PC-3 (cell line): Measurements from ENCODE around the gene HSPA12B. TPM values are rescaled to one million over a fixed set of nuclear protein-coding genes. Genes with fewer than 3 reads are reported as not detected.

Experiments used
- ATAC-seq: fragments of 200-7000 bp; cut with Tn5 transposase; 2 replicates; pipeline ENCODE4 v1.9.1; 2020; ENCODE audit warnings: mild to moderate bottlenecking, moderate library complexity
- BruUV-seq: library from RNA; stranded (reverse); fragments of 400-500 nt; replicated peaks from 2 replicates; lab custom pipeline; 2021; lab: Mats Ljungman, UMichigan
- CTCF ChIA-PET: fragments of 300-600 bp; sonication (Branson Sonifier 250); formaldehyde crosslinking; loops from one replicate; lab custom pipeline; 2022; ENCODE audit warnings: antibody characterized with exemption; lab: Charles Lee
- POLR2A ChIA-PET: fragments of 300-600 bp; sonication (Branson Sonifier 250); formaldehyde crosslinking; loops from one replicate; lab custom pipeline; 2022; ENCODE audit warnings: antibody characterized with exemption; ENCODE audit not compliant: unreplicated experiment; lab: Charles Lee
- DNase-seq: peaks from one replicate; pipeline ENCODE4 v3.0.0-alpha.2; 2015
- H2AFZ ChIP-seq: fragments of 300-600 bp; sonication (generic); 2 replicates; pipeline ENCODE4 v1.6.0; 2016; ENCODE audit warnings: antibody characterized with exemption, low read length
- H3F3A ChIP-seq: fragments of 300-600 bp; sonication (generic); one replicate; pipeline ENCODE4 v1.6.0; 2017; ENCODE audit warnings: antibody characterized with exemption, low read length, control low read depth, mild to moderate bottlenecking; ENCODE audit not compliant: unreplicated experiment
- H3K27ac ChIP-seq: fragments of 300-600 bp; sonication (generic); 2 replicates; pipeline ENCODE4 v1.5.1; 2016; ENCODE audit warnings: mild to moderate bottlenecking, low read length
- H3K27me3 ChIP-seq: fragments of 300-600 bp; sonication (generic); 2 replicates; pipeline ENCODE4 v1.6.1; 2016; ENCODE audit warnings: low read length, mixed read lengths
- H3K36me3 ChIP-seq: fragments of 300-600 bp; sonication (generic); 2 replicates; pipeline ENCODE4 v1.6.1; 2016; ENCODE audit warnings: low read depth, mixed run types, low read length, mixed read lengths
- H3K4me1 ChIP-seq: fragments of 300-600 bp; sonication (generic); 2 replicates; pipeline ENCODE4 v1.5.1; 2016; ENCODE audit warnings: low read length; ENCODE audit not compliant: insufficient read depth
- H3K4me2 ChIP-seq: fragments of 300-600 bp; sonication (generic); 2 replicates; pipeline ENCODE4 v1.6.0; 2016; ENCODE audit warnings: low read length
- H3K4me3 ChIP-seq: fragments of 300-600 bp; sonication (generic); 2 replicates; pipeline ENCODE4 v1.5.1; 2016; ENCODE audit warnings: mild to moderate bottlenecking, low read length, mixed read lengths
- H3K79me2 ChIP-seq: fragments of 300-600 bp; sonication (generic); 2 replicates; pipeline ENCODE4 v1.6.1; 2017; ENCODE audit warnings: low read length, mixed read lengths
- H3K9ac ChIP-seq: fragments of 300-600 bp; sonication (generic); 2 replicates; pipeline ENCODE4 v1.6.0; 2016; ENCODE audit warnings: mild to moderate bottlenecking, low read length
- H3K9me2 ChIP-seq: fragments of 300-600 bp; sonication (generic); replicated peaks from 2 replicates; pipeline ENCODE4 v1.6.1; 2016; ENCODE audit warnings: mixed run types, low read length, mixed read lengths
- H3K9me3 ChIP-seq: fragments of 300-600 bp; sonication (generic); 2 replicates; pipeline ENCODE4 v1.6.1; 2016; ENCODE audit warnings: low read length, mixed read lengths
- H4K20me1 ChIP-seq: fragments of 300-600 bp; sonication (generic); 2 replicates; pipeline ENCODE4 v1.6.1; 2016; ENCODE audit warnings: low read length, mixed read lengths
- CTCF ChIP-seq: fragments of 300-600 bp; sonication (generic); conservative IDR thresholded peaks from 2 replicates; pipeline ENCODE4 v1.5.1; 2017; ENCODE audit warnings: antibody characterized with exemption, low read depth, mild to moderate bottlenecking, low read length
- EZH2 ChIP-seq: fragments of 300-600 bp; sonication (generic); IDR thresholded peaks from one replicate; pipeline ENCODE4 v1.6.1; 2017; ENCODE audit warnings: antibody characterized with exemption, mild to moderate bottlenecking, low read length; ENCODE audit not compliant: unreplicated experiment
- EZH2phosphoT487 ChIP-seq: fragments of 300-600 bp; sonication (generic); IDR thresholded peaks from 2 replicates; pipeline ENCODE4 v1.6.1; 2018; ENCODE audit warnings: mild to moderate bottlenecking, antibody characterized with exemption, low read length, borderline replicate concordance
- intact Hi-C: fragments of 100-400 bp; cut with micrococcal nuclease; formaldehyde crosslinking; loops from 2 replicates; pipeline ENCODE4 v1.9.0; 2023
- total RNA-seq: library from RNA; depleted of rRNA; stranded (reverse); fragments of >200 nt; gene quantifications from 2 replicates; pipeline ENCODE4 v1.2.3, GENCODE V29; 2014

HSPA12B gene
- total RNA-seq, 1 experiment from 2014 or later: not detected

GRCh38 chr20:3704087-3704486, 28.4 kb upstream of the HSPA12B start:
- H3K27ac ChIP-seq: no peak overlapping the region
- no peak overlapping the region for H3K4me3 ChIP-seq
- no peaks in the 10 kb centered on the region for H3K79me2 ChIP-seq
- no peaks in the 10 kb centered on the region for H3K4me1 ChIP-seq
- ATAC-seq (no peak), DNase-seq (no peak)
- H4K20me1 ChIP-seq: no peaks in the 10 kb centered on the region
- BruUV-seq: no TSS peak
- H3F3A ChIP-seq: no peaks in the 10 kb centered on the region
- H3K36me3 ChIP-seq: no peaks in the 10 kb centered on the region
- no peak overlapping the region for H3K9ac ChIP-seq
- no peak overlapping the region for H2AFZ ChIP-seq
- no peaks in the 10 kb centered on the region for H3K9me2 ChIP-seq
- no peak overlapping the region for H3K4me2 ChIP-seq
- ChIA-PET CTCF (interaction anchor here (0.7 kb wide), 1 partner anchor 33 kb away, joined by 3 read pairs; no protein-coding TSS in a partner anchor), POLR2A (no interaction called here)
- no peaks in the 10 kb centered on the region for H3K27me3 ChIP-seq
- intact Hi-C loops: no loop called here
- TF ChIP-seq CTCF (no peak), EZH2phosphoT487 (no peak), EZH2 (no peak)
- H3K9me3 ChIP-seq: no peaks in the 10 kb centered on the region

- no peaks in the 10 kb centered on the region for H3K9me3 ChIP-seq
- H3K36me3 ChIP-seq: no peaks in the 10 kb centered on the region
- no peak overlapping the region for H2AFZ ChIP-seq
- no peak overlapping the region for H3K4me3 ChIP-seq
- POLR2A ChIA-PET: no interaction called here
- no peaks in the 10 kb centered on the region for H3K27me3 ChIP-seq
- no peak overlapping the region for H3K4me2 ChIP-seq
- ATAC-seq (no peak), DNase-seq (no peak)
- no peak overlapping the region for H3K27ac ChIP-seq
- BruUV-seq: no TSS peak
- CTCF ChIA-PET: no interaction called here
- H3K9me2 ChIP-seq: no peaks in the 10 kb centered on the region
- H3K4me1 ChIP-seq: no peaks in the 10 kb centered on the region
- no peaks in the 10 kb centered on the region for H3K79me2 ChIP-seq
- intact Hi-C loops: no loop called here
- H3K9ac ChIP-seq: no peak overlapping the region
- TF ChIP-seq EZH2phosphoT487 (no peak), CTCF (no peak), EZH2 (no peak)
- H4K20me1 ChIP-seq: no peaks in the 10 kb centered on the region
- H3F3A ChIP-seq: no peaks in the 10 kb centered on the region
Measured at GRCh38 chr20:3705491-3705969, 27.0 kb upstream of the HSPA12B start.

- intact Hi-C loops: no loop called here
- H3K27me3 ChIP-seq: no peaks in the 10 kb centered on the region
- no peak for DNase-seq
- H3K9ac ChIP-seq: no peak overlapping the region
- H3K4me1 ChIP-seq: no peaks in the 10 kb centered on the region
- no peaks in the 10 kb centered on the region for H3F3A ChIP-seq
- H3K4me3 ChIP-seq: no peak overlapping the region
- H2AFZ ChIP-seq: no peak overlapping the region
- H4K20me1 ChIP-seq: no peaks in the 10 kb centered on the region
- H3K4me2 ChIP-seq: no peak overlapping the region
- no peak for ATAC-seq
- H3K9me3 ChIP-seq: no peaks in the 10 kb centered on the region
- H3K36me3 ChIP-seq: no peaks in the 10 kb centered on the region
- H3K9me2 ChIP-seq: no peaks in the 10 kb centered on the region
- H3K27ac ChIP-seq: no peak overlapping the region
- CTCF ChIA-PET: interaction anchor here (0.9 kb wide), 1 partner anchor 30 kb away, joined by 3 read pairs; no protein-coding TSS in a partner anchor
- H3K79me2 ChIP-seq: no peaks in the 10 kb centered on the region
- BruUV-seq: no TSS peak
- no peak for TF ChIP-seq CTCF
- no peak for TF ChIP-seq EZH2phosphoT487
- TF ChIP-seq EZH2: no peak
- POLR2A ChIA-PET: no interaction called here
Measured at GRCh38 chr20:3705970-3706739, 26.3 kb upstream of the HSPA12B start.
